Kidney (tissue), 14 donors: Measurements from ENCODE around the gene PNPLA6. TPM values are rescaled to one million over a fixed set of nuclear protein-coding genes. Genes with fewer than 3 reads are reported as not detected.
A peak's percentile ranks its signal among the peaks of the same experiment; 100 is the strongest.

Experiments used
- DNase-seq, 5 donors: peaks; one replicate each; pipeline ENCODE4 v3.0.0-alpha.2; 2013 to 2020
- FAIRE-seq: peaks from 2 replicates; lab custom pipeline; 2012; peaks lifted over from hg19 to GRCh38; lab: Jason Lieb, UNC
- H3K27ac ChIP-seq, 2 donors: one replicate each; pipeline ENCODE4 v1.7.0; 2013; ENCODE audit warnings: low read depth in 2 of 2, low read length in 2 of 2, inconsistent platforms in 1 of 2
- H3K27me3 ChIP-seq: one replicate; pipeline ENCODE4 v1.7.1; 2013; ENCODE audit warnings: low read length, inconsistent platforms; ENCODE audit not compliant: control insufficient read depth, insufficient read depth
- H3K36me3 ChIP-seq, 3 donors: one replicate each; pipeline versions ENCODE4 v1.7.0 to v1.7.1; 2013; ENCODE audit warnings: low read length in 3 of 3, control low read depth in 1 of 3, inconsistent platforms in 1 of 3; ENCODE audit not compliant: insufficient read depth in 3 of 3, control insufficient read depth in 2 of 3
- H3K4me1 ChIP-seq, 3 donors: one replicate each; pipeline versions ENCODE4 v1.7.0 to v1.7.1; 2013; ENCODE audit warnings: low read length in 3 of 3, inconsistent platforms in 1 of 3, low read depth in 1 of 3; ENCODE audit not compliant: control insufficient read depth in 2 of 3, insufficient read depth in 2 of 3
- H3K4me3 ChIP-seq, 3 donors: one replicate each; pipeline versions ENCODE4 v1.7.0 to v1.8.1; 2013; ENCODE audit warnings: low read length in 3 of 3, control low read depth in 1 of 3, inconsistent platforms in 1 of 3
- H3K9ac ChIP-seq, 3 donors: one replicate each; pipeline versions ENCODE4 v1.7.0 to v1.7.1; 2013; ENCODE audit warnings: low read length in 3 of 3, control low read depth in 1 of 3, inconsistent platforms in 1 of 3
- H3K9me3 ChIP-seq, 3 donors: one replicate each; pipeline versions ENCODE4 v1.7.0 to v1.7.1; 2013; ENCODE audit warnings: low read length in 3 of 3, control low read depth in 1 of 3, inconsistent platforms in 1 of 3; ENCODE audit not compliant: control insufficient read depth in 2 of 3, insufficient read depth in 1 of 3
- CTCF ChIP-seq: IDR thresholded peaks from 3 replicates; pipeline ENCODE4 v1.5.1; 2012; ENCODE audit warnings: mild to moderate bottlenecking, moderate library complexity, borderline replicate concordance; ENCODE audit not compliant: insufficient read depth; ENCODE audit errors: extremely low read depth
- intact Hi-C: fragments of 100-400 bp; cut with DNase I; formaldehyde crosslinking; loops from one replicate; pipeline ENCODE4 v1.11.1; 2022
- polyA plus RNA-seq: library from polyadenylated mRNA; stranded (reverse); fragments of 350-450 nt; fragmentation: Illumina TruSeq; extraction: RNeasy Lipid Tissue Mini Kit (QIAGEN cat#74804); gene quantifications from one replicate; pipeline ENCODE4 v1.2.3, GENCODE V29; 2014; ENCODE audit warnings: low read depth, low replicate concordance; ENCODE audit not compliant: insufficient read depth
- total RNA-seq: library from RNA; stranded (reverse); fragmentation: NEBNext Ultra II Directional; extraction: Animal tissue kit (Norgen Biotek cat#: 25700); gene quantifications from one replicate; pipeline ENCODE4 v1.2.1, GENCODE V29; 2021
- donor health status: control.
- donor health status: control.
- donor health status: control.
- donor health status: control.
- donor health status: control.
- donor health status: DM: yes; HTN: yes; CAD: no.
- donor health status: Normal renal cell carcinoma (clear cell type).

Gene PNPLA6
- total and polyA plus RNA-seq, 2 donors from 2014 or later, result 80.9 to 101 TPM

- FAIRE-seq, result no peak
- TF ChIP-seq CTCF, result no peak
- H3K27ac ChIP-seq, result peak overlapping the region; percentile 51 to 75
Measured at GRCh38 chr19:7494416-7495098, 41.0 kb upstream of the PNPLA6 start.

GRCh38 chr19:7497292-7497691, 38.2 kb upstream of the PNPLA6 start:
- intact Hi-C loops, result no loop called here
- H3K36me3 ChIP-seq, result no peaks in the 10 kb centered on the region
- H3K9ac ChIP-seq, result no peak overlapping the region
- no peak overlapping the region for H3K27ac ChIP-seq
- H3K27me3 ChIP-seq, result no peaks in the 10 kb centered on the region
- DNase-seq (peak in 2 of 5 donors; percentile 14 to 37), FAIRE-seq (no peak)
- H3K9me3 ChIP-seq, result no peaks in the 10 kb centered on the region
- peak; percentile 17 for TF ChIP-seq CTCF
- H3K4me1 ChIP-seq, result peaks cover 4 to 11% (median 7%) of the 10 kb centered on the region in 3 donors
- no peak overlapping the region for H3K4me3 ChIP-seq

More at GRCh38 chr19:7494416-7495098, 41.0 kb upstream of the PNPLA6 start:
- peaks cover 4 to 9% (median 7%) of the 10 kb centered on the region in 3 donors for H3K4me1 ChIP-seq
- H3K36me3 ChIP-seq, result no peaks in the 10 kb centered on the region
- H3K9ac ChIP-seq, result peak overlapping the region in 2 of 3 donors; percentile 6 to 27
- H3K9me3 ChIP-seq, result no peaks in the 10 kb centered on the region
- peak; percentile 78 to 85 (median 82) for DNase-seq
- H3K27me3 ChIP-seq, result no peaks in the 10 kb centered on the region
- intact Hi-C loops, result no loop called here
- H3K4me3 ChIP-seq, result no peak overlapping the region

- H3K36me3 ChIP-seq, result no peaks in the 10 kb centered on the region
- FAIRE-seq (no peak), DNase-seq (peak; percentile 75 to 93 (median 90))
- intact Hi-C loops, result no loop called here
- H3K4me3 ChIP-seq, result peak overlapping the region in 2 of 3 donors; percentile 7 to 47
- no peaks in the 10 kb centered on the region for H3K27me3 ChIP-seq
- TF ChIP-seq CTCF, result no peak
- peaks cover 0 to 5% (median 4%) of the 10 kb centered on the region in 3 donors for H3K4me1 ChIP-seq
- H3K27ac ChIP-seq, result no peak overlapping the region
- no peak overlapping the region for H3K9ac ChIP-seq
- H3K9me3 ChIP-seq, result no peaks in the 10 kb centered on the region
Measured at GRCh38 chr19:7500811-7501450, 34.6 kb upstream of the PNPLA6 start.
